ENCODE data around the gene SNED1.

The SNED1 gene

GRCh38 chr2:241007111-241007510 lies 8.7 kb downstream of the SNED1 start:
- no peak for DNase-seq

GRCh38 chr2:241007880-241008710 lies 9.7 kb downstream of the SNED1 start:
- DNase-seq = peak; percentile 12

- DNase-seq = no peak
Observed at GRCh38 chr2:241008711-241009121, 10.3 kb downstream of the SNED1 start.

GRCh38 chr2:241009191-241009590 lies 10.8 kb downstream of the SNED1 start:
- DNase-seq = peak; percentile 16

GRCh38 chr2:241009601-241010530 lies 11.4 kb downstream of the SNED1 start:
- DNase-seq = peak; percentile 59

GRCh38 chr2:241010531-241011295 lies 12.3 kb downstream of the SNED1 start:
- no peak for DNase-seq

- DNase-seq = peak; percentile 13
Observed at GRCh38 chr2:241011296-241011600, 12.8 kb downstream of the SNED1 start.

GRCh38 chr2:241011751-241012510 lies 13.5 kb downstream of the SNED1 start:
- DNase-seq = peak; percentile 20

- no peak for DNase-seq
Observed at GRCh38 chr2:241014224-241014623, 15.8 kb downstream of the SNED1 start.

- DNase-seq = no peak
Observed at GRCh38 chr2:241014764-241015163, 16.3 kb downstream of the SNED1 start.

GRCh38 chr2:241015439-241015838 lies 17.0 kb downstream of the SNED1 start:
- DNase-seq = no peak

GRCh38 chr2:241017228-241017940 lies 19.0 kb downstream of the SNED1 start:
- no peak for DNase-seq

GRCh38 chr2:241018051-241018891 lies 19.9 kb downstream of the SNED1 start:
- DNase-seq = no peak

GRCh38 chr2:241019441-241020139 lies 21.2 kb downstream of the SNED1 start:
- DNase-seq = no peak

- DNase-seq = no peak
Observed at GRCh38 chr2:241020201-241020600, 21.8 kb downstream of the SNED1 start.

- no peak for DNase-seq
Observed at GRCh38 chr2:241020629-241021190, 22.3 kb downstream of the SNED1 start.

GRCh38 chr2:241025639-241026038 lies 27.2 kb downstream of the SNED1 start:
- DNase-seq = no peak

GRCh38 chr2:241029599-241030332 lies 31.3 kb downstream of the SNED1 start:
- no peak for DNase-seq

GRCh38 chr2:241030333-241030680 lies 31.9 kb downstream of the SNED1 start:
- no peak for DNase-seq
